ENCODE results near the gene GNL2.

GRCh38 chr1:37629008-37629407, 33.3 kb upstream of the GNL2 start:
- TF ChIP-seq CTCF (conservative IDR thresholded peaks at IDR 0.05; ENCODE audit: low read depth, low read length) (no peak), EZH2 (IDR thresholded peaks at IDR 0.05; ENCODE audit: borderline replicate concordance, low read depth, low read length, poor library complexity, severe bottlenecking) (no peak)

Data from A673 (cell line).